Mesenchymal stem cell (in vitro differentiated cells and primary cell): ENCODE measurements around the gene TTC9B.

Experiments
- DNase-seq: peaks from one replicate; pipeline ENCODE4 v3.0.0-alpha.2; 2013
- H2AFZ ChIP-seq: one replicate; pipeline ENCODE4 v1.6.1; 2013; ENCODE audit warnings: low read depth, mild to moderate bottlenecking, control low read depth, inconsistent platforms, low read length, moderate library complexity
- H2AK5ac ChIP-seq: 2 replicates; pipeline ENCODE4 v1.6.1; 2013; ENCODE audit warnings: low read length, moderate library complexity, mild to moderate bottlenecking, inconsistent platforms; ENCODE audit not compliant: severe bottlenecking
- H2BK120ac ChIP-seq: one replicate; pipeline ENCODE4 v1.6.1; 2013; ENCODE audit warnings: low read depth, mild to moderate bottlenecking, inconsistent platforms, low read length, moderate library complexity
- H2BK12ac ChIP-seq, 2 experiments: one replicate each; pipeline ENCODE4 v1.6.1; 2013; ENCODE audit warnings: inconsistent platforms in 2 of 2, low read length in 2 of 2, mild to moderate bottlenecking in 2 of 2, moderate library complexity in 2 of 2, control low read depth in 1 of 2
- H2BK15ac ChIP-seq: one replicate; pipeline ENCODE4 v1.6.1; 2013; ENCODE audit warnings: mild to moderate bottlenecking, low read depth, inconsistent platforms; ENCODE audit not compliant: poor library complexity, severe bottlenecking
- H2BK5ac ChIP-seq: 2 replicates; pipeline ENCODE4 v1.6.1; 2013; ENCODE audit warnings: low read depth, mild to moderate bottlenecking, low read length, control low read depth, inconsistent platforms; ENCODE audit not compliant: poor library complexity, severe bottlenecking
- H3K14ac ChIP-seq, 2 experiments: one replicate each; pipeline ENCODE4 v1.6.1; 2013; ENCODE audit warnings: inconsistent platforms in 2 of 2, low read length in 2 of 2, control low read depth in 1 of 2, mild to moderate bottlenecking in 1 of 2, moderate library complexity in 1 of 2
- H3K18ac ChIP-seq, 2 experiments: one replicate each; pipeline ENCODE4 v1.6.1; 2013; ENCODE audit warnings: inconsistent platforms in 2 of 2, low read length in 2 of 2, control low read depth in 1 of 2, low read depth in 1 of 2, mild to moderate bottlenecking in 1 of 2
- H3K23ac ChIP-seq, 2 experiments: one replicate each; pipeline ENCODE4 v1.6.1; 2013; ENCODE audit warnings: inconsistent platforms in 2 of 2, low read length in 2 of 2, mild to moderate bottlenecking in 2 of 2, moderate library complexity in 2 of 2, control low read depth in 1 of 2
- H3K27ac ChIP-seq: 2 replicates; pipeline ENCODE4 v1.5.1; 2013; ENCODE audit warnings: mild to moderate bottlenecking, moderate library complexity, low read length, control low read depth, inconsistent platforms; ENCODE audit not compliant: poor library complexity, severe bottlenecking
- H3K27me3 ChIP-seq, 2 experiments: 2 replicates each; pipeline versions ENCODE4 v1.6.1 to v1.7.0; 2013; ENCODE audit warnings: low read length in 2 of 2, mild to moderate bottlenecking in 2 of 2, moderate library complexity in 2 of 2, control low read depth in 1 of 2, inconsistent platforms in 1 of 2; ENCODE audit not compliant: control insufficient read depth in 1 of 2, insufficient read depth in 1 of 2
- H3K36me3 ChIP-seq, 2 experiments: 2 replicates each; pipeline versions ENCODE4 v1.6.1 to v1.7.0; 2013; ENCODE audit warnings: low read length in 2 of 2, control low read depth in 1 of 2, inconsistent platforms in 1 of 2, low read depth in 1 of 2, mild to moderate bottlenecking in 1 of 2; ENCODE audit not compliant: insufficient read depth in 2 of 2, control insufficient read depth in 1 of 2
- H3K4ac ChIP-seq, 2 experiments: one replicate each; pipeline ENCODE4 v1.6.1; 2013; ENCODE audit warnings: inconsistent platforms in 2 of 2, low read length in 2 of 2, mild to moderate bottlenecking in 2 of 2, moderate library complexity in 2 of 2, control low read depth in 1 of 2, low read depth in 1 of 2
- H3K4me1 ChIP-seq: 2 replicates; pipeline ENCODE4 v1.6.1; 2013; ENCODE audit warnings: low read depth, low read length, control low read depth; ENCODE audit not compliant: control insufficient read depth, insufficient read depth
- H3K4me2 ChIP-seq: 2 replicates; pipeline ENCODE4 v1.6.1; 2013; ENCODE audit warnings: low read length, mild to moderate bottlenecking, inconsistent platforms; ENCODE audit not compliant: poor library complexity, severe bottlenecking
- H3K4me3 ChIP-seq, 2 experiments: 2 replicates each; pipeline versions ENCODE4 v1.5.1 to v1.7.0; 2013; ENCODE audit warnings: low read length in 2 of 2, mild to moderate bottlenecking in 2 of 2, control low read depth in 1 of 2, low read depth in 1 of 2; ENCODE audit not compliant: insufficient read depth in 1 of 2
- H3K79me1 ChIP-seq: replicated peaks from 2 replicates; pipeline ENCODE4 v1.6.1; 2013; ENCODE audit warnings: mild to moderate bottlenecking, control low read depth, low read length, inconsistent platforms; ENCODE audit not compliant: poor library complexity, severe bottlenecking
- H3K9ac ChIP-seq: 2 replicates; pipeline ENCODE4 v1.7.0; 2013; ENCODE audit warnings: mild to moderate bottlenecking, low read length, moderate library complexity
- H3K9me3 ChIP-seq: 2 replicates; pipeline ENCODE4 v1.7.0; 2013; ENCODE audit warnings: mild to moderate bottlenecking, low read length; ENCODE audit not compliant: control insufficient read depth
- H4K8ac ChIP-seq: one replicate; pipeline ENCODE4 v1.6.1; 2013; ENCODE audit warnings: inconsistent platforms, mild to moderate bottlenecking, low read length, moderate library complexity
- H4K91ac ChIP-seq: one replicate; pipeline ENCODE4 v1.6.1; 2013; ENCODE audit warnings: mild to moderate bottlenecking, low read length, inconsistent platforms
- WGBS: methylation state at CpG from one replicate; pipeline ENCODE4 v1.1.7; 2013; ENCODE audit warnings: mixed read lengths; 5-methylcytosine and 5-hydroxymethylcytosine counted together

TTC9B gene

DNA sequence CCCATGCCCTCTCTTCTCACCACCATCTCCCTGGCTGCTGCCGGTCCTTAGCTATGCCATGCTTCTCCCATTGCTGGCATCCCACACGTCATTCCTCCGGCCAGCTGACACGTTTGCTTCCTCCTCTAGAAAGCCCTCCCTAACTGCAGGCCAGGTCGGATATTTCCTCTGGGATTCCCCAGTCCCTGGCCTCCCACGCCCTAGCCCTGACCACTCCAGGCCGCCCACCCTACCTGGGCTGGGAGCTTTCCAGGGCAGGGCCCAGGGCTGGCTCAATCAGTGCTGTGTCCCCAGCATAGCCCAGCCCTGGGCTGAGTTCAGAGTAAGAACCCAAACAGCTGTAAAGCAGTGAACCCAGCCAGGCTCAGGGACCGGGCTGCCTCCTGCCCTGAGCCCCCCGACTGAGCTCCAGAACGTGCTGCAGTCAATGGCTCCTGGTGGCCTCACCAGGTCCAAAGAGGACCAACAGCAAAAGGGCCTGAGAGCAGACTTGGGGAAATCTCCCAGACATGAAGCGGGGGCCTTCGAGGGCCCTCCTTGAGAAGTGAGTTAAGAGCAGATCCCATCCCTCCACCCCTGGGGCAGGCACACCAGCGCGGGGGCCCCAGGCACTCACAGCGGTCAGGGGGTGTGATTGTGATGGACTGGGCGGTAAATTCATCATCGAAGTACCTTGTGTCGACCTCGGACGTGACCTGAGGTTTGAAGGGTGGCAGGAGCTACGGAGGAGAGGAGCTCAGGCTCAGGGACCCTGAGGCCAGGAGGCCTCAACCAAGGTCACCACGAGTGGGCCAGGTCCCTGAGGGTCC is 16.4 kb upstream of the TTC9B start:
- no peak overlapping the region for H3K14ac ChIP-seq
- H2AFZ ChIP-seq, result no peak overlapping the region
- no peak overlapping the region for H3K4me2 ChIP-seq
- H3K36me3 ChIP-seq, result peaks cover 59 to 70% of the 10 kb centered on the region in 2 experiments
- H3K79me1 ChIP-seq, result peaks cover 16% of the 10 kb centered on the region
- H2AK5ac ChIP-seq, result no peak overlapping the region
- H2BK120ac ChIP-seq, result no peak overlapping the region
- no peaks in the 10 kb centered on the region for H3K27me3 ChIP-seq
- H3K4ac ChIP-seq, result no peak overlapping the region
- H3K4me1 ChIP-seq, result peaks cover 19% of the 10 kb centered on the region
- no peak overlapping the region for H4K8ac ChIP-seq
- no peak overlapping the region for H4K91ac ChIP-seq
- H2BK12ac ChIP-seq, result no peak overlapping the region
- no peak overlapping the region for H3K9ac ChIP-seq
- H3K9me3 ChIP-seq, result no peaks in the 10 kb centered on the region
- 95% methylated on average over 22 of the region's 22 CpGs for WGBS
- no peak overlapping the region for H3K4me3 ChIP-seq
- H3K27ac ChIP-seq, result no peak overlapping the region
- no peak for DNase-seq
- no peak overlapping the region for H2BK5ac ChIP-seq
- no peak overlapping the region for H3K18ac ChIP-seq
- no peak overlapping the region for H3K23ac ChIP-seq
- H2BK15ac ChIP-seq, result no peak overlapping the region

DNA sequence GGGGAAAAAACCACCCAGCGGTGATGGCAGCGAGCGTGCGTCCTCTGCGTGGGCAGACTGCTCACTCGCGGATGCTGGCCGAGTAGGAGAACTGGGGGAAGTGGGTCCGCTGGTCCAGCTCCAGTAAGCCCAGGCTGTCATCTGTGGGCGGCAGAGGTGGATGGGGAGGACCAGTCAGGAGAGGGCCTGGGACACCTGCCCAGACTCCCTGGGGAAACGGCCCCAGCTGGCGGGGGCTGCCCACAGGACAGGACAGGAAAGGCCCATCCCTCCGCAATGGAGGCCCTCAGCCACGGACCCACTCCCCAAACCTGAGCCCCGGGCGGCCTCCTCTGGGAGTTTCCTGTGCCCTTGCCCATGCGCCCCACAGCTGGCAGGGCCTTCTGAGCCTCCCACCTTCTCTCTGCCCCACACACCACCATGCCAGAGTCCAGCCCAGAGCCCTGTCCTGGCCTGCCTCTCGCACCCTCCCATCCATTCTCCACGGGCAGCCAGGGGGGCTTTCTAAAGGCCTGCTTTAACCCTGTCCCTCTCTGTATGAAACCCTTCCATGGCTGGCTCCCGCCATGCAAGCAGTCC is 15.7 kb upstream of the TTC9B start:
- Histone ChIP-seq H3K4me1 (peaks cover 19% of the 10 kb centered on the region), H2BK15ac (peak overlapping the region; percentile 33), H3K23ac (no peak overlapping the region), H3K18ac (no peak overlapping the region), H2AFZ (no peak overlapping the region), H3K14ac (no peak overlapping the region), H3K36me3 (peaks cover 51 to 64% of the 10 kb centered on the region in 2 experiments), H4K91ac (no peak overlapping the region), H2BK120ac (no peak overlapping the region), H3K4me2 (no peak overlapping the region), H3K9ac (no peak overlapping the region), H3K79me1 (peaks cover 13% of the 10 kb centered on the region), H3K4me3 (no peak overlapping the region), H2AK5ac (no peak overlapping the region), H4K8ac (no peak overlapping the region), H3K9me3 (no peaks in the 10 kb centered on the region), H3K27ac (no peak overlapping the region), H2BK12ac (no peak overlapping the region), H3K4ac (no peak overlapping the region), H2BK5ac (no peak overlapping the region), H3K27me3 (no peaks in the 10 kb centered on the region)
- DNase-seq, result no peak
- WGBS, result 96% methylated on average over 20 of the region's 20 CpGs

DNA sequence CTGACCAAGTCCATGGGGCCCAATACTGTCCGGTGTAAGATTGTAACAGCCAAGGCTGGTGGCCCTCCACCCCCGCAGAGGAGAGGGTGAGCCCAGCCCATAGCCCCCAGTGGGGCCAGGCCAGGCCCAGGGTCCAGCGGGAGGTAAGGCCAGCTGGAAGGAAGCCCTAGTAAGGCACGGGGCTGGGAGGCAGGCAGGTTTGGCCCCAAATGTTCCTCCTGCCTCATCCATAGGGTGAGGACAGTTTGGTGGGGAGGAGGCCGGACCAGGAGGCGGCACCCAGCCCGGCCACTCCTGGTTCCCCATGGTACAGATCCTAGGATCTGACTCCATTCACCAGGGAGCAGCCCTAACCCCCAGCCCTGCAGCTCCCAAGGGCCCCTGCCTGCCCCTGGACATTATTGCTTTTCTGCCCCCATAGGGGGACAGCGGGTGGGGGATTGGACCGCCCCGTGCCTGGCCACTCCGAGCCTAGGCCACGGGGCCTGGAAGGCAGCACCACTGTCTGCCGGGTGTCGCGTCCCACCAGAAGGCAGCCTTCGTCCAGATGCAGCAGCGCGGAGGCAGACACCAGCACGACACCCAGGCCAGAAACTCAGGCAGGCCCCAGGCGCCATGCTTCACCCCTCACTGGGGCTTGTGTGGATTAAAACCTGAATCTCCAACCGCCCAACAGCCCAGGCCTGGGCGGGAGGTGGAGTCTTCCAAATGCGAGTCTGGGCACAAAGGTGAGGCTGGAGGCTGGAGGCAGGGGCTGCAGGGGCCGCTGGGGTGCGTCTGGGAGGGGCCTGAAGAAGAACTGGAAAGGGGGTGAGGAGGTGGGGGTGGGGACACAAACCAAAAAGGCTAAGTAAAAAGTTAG is 15.0 kb upstream of the TTC9B start:
- Histone ChIP-seq H2BK5ac (no peak overlapping the region), H4K8ac (peak overlapping the region; percentile 32), H4K91ac (peak overlapping the region; percentile 56), H2AK5ac (no peak overlapping the region), H3K18ac (no peak overlapping the region), H2AFZ (no peak overlapping the region), H3K23ac (no peak overlapping the region), H2BK12ac (no peak overlapping the region), H2BK120ac (no peak overlapping the region), H3K27ac (no peak overlapping the region), H3K9me3 (no peaks in the 10 kb centered on the region), H3K14ac (no peak overlapping the region), H3K36me3 (peaks cover 44 to 57% of the 10 kb centered on the region in 2 experiments), H2BK15ac (peak overlapping the region; percentile 70), H3K79me1 (peaks cover 8% of the 10 kb centered on the region), H3K4ac (no peak overlapping the region), H3K27me3 (no peaks in the 10 kb centered on the region), H3K4me3 (no peak overlapping the region), H3K9ac (no peak overlapping the region), H3K4me1 (peaks cover 19% of the 10 kb centered on the region), H3K4me2 (no peak overlapping the region)
- 95% methylated on average over 24 of the region's 25 CpGs for WGBS
- no peak for DNase-seq

DNA sequence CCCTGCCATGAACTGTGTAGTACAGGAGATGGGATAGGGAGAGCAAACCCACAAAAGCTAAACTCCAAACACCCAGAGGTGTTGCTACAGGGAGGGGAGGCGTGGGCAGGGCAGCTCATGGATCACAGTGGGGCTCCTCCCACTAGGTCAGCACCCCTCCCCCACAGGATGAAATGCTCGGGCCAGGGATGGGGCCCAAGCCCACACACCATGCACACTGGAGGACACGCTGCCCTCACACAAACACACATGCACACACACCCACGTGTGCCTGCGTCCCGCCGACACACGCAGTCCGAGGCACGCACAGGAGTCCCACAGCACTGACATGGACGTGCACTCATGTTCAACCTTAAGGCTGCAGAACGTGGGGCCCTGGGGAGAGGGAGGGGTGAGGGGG is 14.3 kb upstream of the TTC9B start:
- H2BK120ac ChIP-seq, result no peak overlapping the region
- H3K36me3 ChIP-seq, result peaks cover 37 to 50% of the 10 kb centered on the region in 2 experiments
- H3K23ac ChIP-seq, result no peak overlapping the region
- no peak for DNase-seq
- no peak overlapping the region for H2BK15ac ChIP-seq
- no peaks in the 10 kb centered on the region for H3K27me3 ChIP-seq
- H4K91ac ChIP-seq, result peak overlapping the region; percentile 88
- peaks cover 6% of the 10 kb centered on the region for H3K79me1 ChIP-seq
- H3K14ac ChIP-seq, result peak overlapping the region in 1 of 2 experiments; percentile 11
- peak overlapping the region; percentile 45 to 49 for H2BK12ac ChIP-seq
- H3K9me3 ChIP-seq, result no peaks in the 10 kb centered on the region
- H3K9ac ChIP-seq, result no peak overlapping the region
- peaks cover 19% of the 10 kb centered on the region for H3K4me1 ChIP-seq
- peak overlapping the region; percentile 32 to 46 for H3K4ac ChIP-seq
- no peak overlapping the region for H3K4me2 ChIP-seq
- WGBS, result 85% methylated on average over 9 of the region's 12 CpGs
- peak overlapping the region in 1 of 2 experiments; percentile 75 for H3K18ac ChIP-seq
- no peak overlapping the region for H2AFZ ChIP-seq
- H4K8ac ChIP-seq, result peak overlapping the region; percentile 66
- no peak overlapping the region for H3K4me3 ChIP-seq
- H2AK5ac ChIP-seq, result peak overlapping the region; percentile 19
- peak overlapping the region; percentile 56 for H3K27ac ChIP-seq
- H2BK5ac ChIP-seq, result no peak overlapping the region
